Gastroesophageal sphincter (tissue), 4 donors: ENCODE data around the gene DMKN. TPM values are rescaled to one million over a fixed set of nuclear protein-coding genes. Genes with fewer than 3 reads are reported as not detected.

Source experiments
- ATAC-seq: fragments of 150-250 bp; one replicate; pipeline ENCODE4 v1.9.1; 2016; ENCODE audit warnings: mild to moderate bottlenecking, moderate library complexity
- H3K27ac ChIP-seq, 4 donors: fragments of 200-600 bp; sonication (generic) in 3 of 4; 1 replicate in 3 of 4; 2 replicates in 1 of 4; pipeline ENCODE4 v1.5.1; 2016 to 2019
- H3K27me3 ChIP-seq: fragments of 200-600 bp; sonication (generic); one replicate; pipeline ENCODE4 v1.5.1; 2019
- H3K36me3 ChIP-seq, 2 donors: fragments of 200-600 bp; sonication (generic); one replicate each; pipeline ENCODE4 v1.5.1; 2019; ENCODE audit warnings: control low read depth in 1 of 2
- H3K4me1 ChIP-seq, 3 donors: fragments of 200-600 bp; sonication (generic); 1 replicate in 2 of 3; 2 replicates in 1 of 3; pipeline ENCODE4 v1.5.1; 2016 to 2019; ENCODE audit warnings: control low read depth in 2 of 3
- H3K4me3 ChIP-seq, 2 donors: fragments of 200-600 bp; sonication (generic); one replicate each; pipeline ENCODE4 v1.5.1; 2019; ENCODE audit warnings: mild to moderate bottlenecking in 1 of 2, moderate library complexity in 1 of 2
- H3K9me3 ChIP-seq, 3 donors: fragments of 200-600 bp; sonication (generic); one replicate each; pipeline ENCODE4 v1.5.1; 2017 to 2019; ENCODE audit warnings: control low read depth in 2 of 3
- CTCF ChIP-seq, 4 experiments: fragments of 200-600 bp in 2 of 4; fragments of 450-650 bp in 2 of 4; sonication (generic) in 1 of 4; IDR thresholded peaks; one replicate each; pipeline ENCODE4 v1.5.1; 2017 to 2019; ENCODE audit warnings: antibody characterized with exemption in 4 of 4, mild to moderate bottlenecking in 2 of 4, moderate library complexity in 2 of 4
- EP300 ChIP-seq: sonication (generic); formaldehyde crosslinking; IDR thresholded peaks from one replicate; pipeline ENCODE4 v1.6.1; 2017; ENCODE audit warnings: antibody characterized with exemption, mild to moderate bottlenecking
- POLR2A ChIP-seq, 2 donors: fragments of 450-650 bp; IDR thresholded peaks; one replicate each; pipeline ENCODE4 v1.6.1; 2017; ENCODE audit warnings: antibody characterized with exemption in 2 of 2, mild to moderate bottlenecking in 2 of 2, moderate library complexity in 1 of 2
- POLR2AphosphoS5 ChIP-seq: sonication (generic); formaldehyde crosslinking; IDR thresholded peaks from one replicate; pipeline ENCODE4 v1.6.1; 2017; ENCODE audit warnings: antibody characterized with exemption
- WGBS, 2 donors: methylation state at CpG; one replicate each; pipeline ENCODE4 v1.1.5; 2018; ENCODE audit warnings: low coverage in 1 of 2; 5-methylcytosine and 5-hydroxymethylcytosine counted together
- total RNA-seq, 4 donors: library from RNA; depleted of rRNA; stranded (reverse); fragments of >200 nt; gene quantifications; one replicate each; pipeline ENCODE4 v1.1.0, GENCODE V29; 2016

DMKN gene
- total RNA-seq, 4 donors from 2014 or later = 5.6 to 20.0 (median 9.0) TPM

- no peak overlapping the region for H3K4me3 ChIP-seq
- ATAC-seq = no peak
- no peaks in the 10 kb centered on the region for H3K36me3 ChIP-seq
- peaks cover 78% of the 10 kb centered on the region for H3K27me3 ChIP-seq
- no peak for TF ChIP-seq POLR2A (IDR thresholded peaks at IDR 0.05)
- no peak for TF ChIP-seq CTCF (IDR thresholded peaks at IDR 0.05)
- no peak overlapping the region for H3K27ac ChIP-seq
- WGBS, 2 donors = 0% methylated on average over 1 of the region's 11 CpGs; no CpG with 5 or more reads in 1 of the 2 donors
- H3K4me1 ChIP-seq = no peaks in the 10 kb centered on the region
- no peaks in the 10 kb centered on the region for H3K9me3 ChIP-seq
These were observed 10.9 kb upstream of the DMKN start for GRCh38 chr19:35524181-35524837.

GRCh38 chr19:35522745-35523327 lies 9.4 kb upstream of the DMKN start:
- Histone ChIP-seq H3K36me3 (no peaks in the 10 kb centered on the region), H3K4me1 (no peaks in the 10 kb centered on the region), H3K27me3 (peaks cover 71% of the 10 kb centered on the region), H3K27ac (no peak overlapping the region), H3K9me3 (no peaks in the 10 kb centered on the region), H3K4me3 (no peak overlapping the region)
- 78 to 79% methylated on average over 3 to 10 of the region's 12 CpGs for WGBS, 2 donors
- TF ChIP-seq CTCF (IDR thresholded peaks at IDR 0.05) = no peak
- no peak for TF ChIP-seq POLR2A (IDR thresholded peaks at IDR 0.05)
- TF ChIP-seq POLR2AphosphoS5 = no peak
- no peak for TF ChIP-seq EP300
- no peak for ATAC-seq

GRCh38 chr19:35521124-35521743 lies 7.8 kb upstream of the DMKN start:
- no peaks in the 10 kb centered on the region for H3K36me3 ChIP-seq
- peaks cover 59% of the 10 kb centered on the region for H3K27me3 ChIP-seq

GRCh38 chr19:35519291-35519690 lies 5.8 kb upstream of the DMKN start:
- Histone ChIP-seq H3K27ac (no peak overlapping the region), H3K9me3 (no peaks in the 10 kb centered on the region), H3K4me1 (no peaks in the 10 kb centered on the region), H3K36me3 (no peaks in the 10 kb centered on the region), H3K4me3 (no peak overlapping the region), H3K27me3 (peaks cover 53% of the 10 kb centered on the region)
- WGBS, 2 donors = 50 to 57% methylated on average over 1 to 7 of the region's 7 CpGs
- ATAC-seq = no peak
- no peak for TF ChIP-seq CTCF (IDR thresholded peaks at IDR 0.05)
- TF ChIP-seq EP300 = no peak
- no peak for TF ChIP-seq POLR2A (IDR thresholded peaks at IDR 0.05)
- TF ChIP-seq POLR2AphosphoS5 = no peak

More at GRCh38 chr19:35521124-35521743, 7.8 kb upstream of the DMKN start:
- no peak for ATAC-seq
- Histone ChIP-seq H3K4me1 (no peaks in the 10 kb centered on the region), H3K27ac (no peak overlapping the region), H3K9me3 (no peaks in the 10 kb centered on the region), H3K4me3 (no peak overlapping the region)
- 26 to 55% methylated on average over 4 to 5 of the region's 16 CpGs for WGBS, 2 donors
- no peak for TF ChIP-seq CTCF (IDR thresholded peaks at IDR 0.05)
- TF ChIP-seq EP300 = no peak

- H3K27ac ChIP-seq = no peak overlapping the region
- H3K4me3 ChIP-seq = no peak overlapping the region
- no peaks in the 10 kb centered on the region for H3K4me1 ChIP-seq
- H3K27me3 ChIP-seq = peaks cover 53% of the 10 kb centered on the region
- 59 to 81% methylated on average over 2 of the region's 6 CpGs for WGBS, 2 donors
- no peak for ATAC-seq
- no peaks in the 10 kb centered on the region for H3K36me3 ChIP-seq
- no peak for TF ChIP-seq POLR2AphosphoS5
- H3K9me3 ChIP-seq = no peaks in the 10 kb centered on the region
These were observed 4.9 kb upstream of the DMKN start for GRCh38 chr19:35518313-35518712.
